KMS-11 (cell line): Measurements from ENCODE around the gene SPARCL1.

Source experiments
- H2AFZ ChIP-seq: fragments of 200-600 bp; sonication (generic); 2 replicates; pipeline ENCODE4 v1.6.1; 2016; ENCODE audit warnings: antibody characterized with exemption, mixed run types, low read depth
- H3K27ac ChIP-seq: fragments of 200-600 bp; sonication (generic); 2 replicates; pipeline ENCODE4 v1.6.1; 2016; ENCODE audit warnings: mild to moderate bottlenecking, mixed run types
- H3K27me3 ChIP-seq: fragments of 200-600 bp; sonication (generic); 2 replicates; pipeline ENCODE4 v1.6.1; 2017; ENCODE audit warnings: mild to moderate bottlenecking, low read depth, mixed run types, moderate library complexity; ENCODE audit not compliant: insufficient read depth
- H3K36me3 ChIP-seq: fragments of 200-600 bp; sonication (generic); 2 replicates; pipeline ENCODE4 v1.6.1; 2017; ENCODE audit warnings: mild to moderate bottlenecking, mixed run types; ENCODE audit not compliant: insufficient read depth
- H3K4me1 ChIP-seq: fragments of 200-600 bp; sonication (generic); 2 replicates; pipeline ENCODE4 v1.6.1; 2016; ENCODE audit warnings: mild to moderate bottlenecking, low read depth, mixed run types; ENCODE audit not compliant: poor library complexity, severe bottlenecking
- H3K4me2 ChIP-seq: fragments of 200-600 bp; sonication (generic); 2 replicates; pipeline ENCODE4 v1.7.0; 2016; ENCODE audit warnings: mild to moderate bottlenecking, mixed run types
- H3K4me3 ChIP-seq: fragments of 200-600 bp; sonication (generic); IDR thresholded peaks from 2 replicates; pipeline ENCODE4 v1.6.1; 2017; ENCODE audit warnings: low read depth, low read length, mixed read lengths; ENCODE audit not compliant: insufficient read depth
- H3K79me2 ChIP-seq: fragments of 200-600 bp; sonication (generic); 2 replicates; pipeline ENCODE4 v1.6.1; 2016; ENCODE audit warnings: low read depth, mixed run types; ENCODE audit not compliant: insufficient read depth
- H3K9ac ChIP-seq: fragments of 200-600 bp; sonication (generic); 2 replicates; pipeline ENCODE4 v1.6.1; 2016; ENCODE audit warnings: mild to moderate bottlenecking, mixed run types
- H4K20me1 ChIP-seq: fragments of 200-600 bp; sonication (generic); 2 replicates; pipeline ENCODE4 v1.6.1; 2016; ENCODE audit warnings: mild to moderate bottlenecking, mixed run types; ENCODE audit not compliant: insufficient read depth
- TF ChIP-seq, protein P1 (sequence below): fragments of 200-600 bp; sonication (generic); conservative IDR thresholded peaks from 2 replicates; pipeline ENCODE4 v1.6.1; 2017; ENCODE audit warnings: low read depth, mild to moderate bottlenecking, antibody characterized with exemption, low read length, moderate library complexity, mixed read lengths

Gene SPARCL1

DNA sequence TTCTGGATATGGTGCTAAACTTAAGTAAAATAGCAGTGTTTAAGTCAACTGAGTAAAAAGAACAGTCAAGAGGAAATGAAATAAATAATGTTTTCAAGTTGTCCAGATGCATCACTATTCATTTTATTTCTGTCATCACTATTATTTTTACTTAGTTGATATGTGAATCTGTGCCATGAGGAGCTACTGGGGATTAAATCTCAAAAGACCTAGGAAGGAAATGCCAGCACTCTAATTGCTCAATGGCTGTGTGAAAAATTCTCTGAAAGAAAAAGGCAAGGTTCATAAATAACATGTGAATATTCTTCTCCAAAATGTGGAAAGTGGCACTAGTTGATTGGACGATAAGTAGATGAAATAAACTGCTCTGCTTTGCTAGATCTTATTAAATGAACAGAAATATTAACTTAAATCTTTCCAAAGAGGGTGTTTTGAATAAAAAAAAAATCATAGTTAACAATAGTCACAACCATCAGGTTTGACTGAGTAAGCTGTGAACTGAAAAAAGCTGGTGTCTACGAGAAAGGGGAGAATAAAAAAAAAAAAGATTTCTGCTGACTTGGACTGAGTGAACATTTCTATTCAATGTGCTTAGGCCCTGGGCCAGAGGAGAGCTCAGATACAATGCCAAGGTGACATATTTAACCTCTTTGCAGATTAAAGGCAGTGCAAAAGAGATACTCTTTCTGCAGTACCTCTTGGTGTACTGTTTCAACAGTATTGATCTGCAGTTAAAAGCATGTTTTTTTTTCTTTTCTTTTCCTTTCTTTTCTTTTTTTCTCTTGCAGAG is 1.6 kb downstream of the SPARCL1 start:
- H3K9ac ChIP-seq = no peak overlapping the region
- H3K4me2 ChIP-seq = no peak overlapping the region
- H3K27me3 ChIP-seq = no peaks in the 10 kb centered on the region
- H3K4me1 ChIP-seq = no peaks in the 10 kb centered on the region
- no peaks in the 10 kb centered on the region for H3K36me3 ChIP-seq
- no peak overlapping the region for H3K27ac ChIP-seq
- H2AFZ ChIP-seq = no peak overlapping the region
- TF ChIP-seq, protein P1, sequence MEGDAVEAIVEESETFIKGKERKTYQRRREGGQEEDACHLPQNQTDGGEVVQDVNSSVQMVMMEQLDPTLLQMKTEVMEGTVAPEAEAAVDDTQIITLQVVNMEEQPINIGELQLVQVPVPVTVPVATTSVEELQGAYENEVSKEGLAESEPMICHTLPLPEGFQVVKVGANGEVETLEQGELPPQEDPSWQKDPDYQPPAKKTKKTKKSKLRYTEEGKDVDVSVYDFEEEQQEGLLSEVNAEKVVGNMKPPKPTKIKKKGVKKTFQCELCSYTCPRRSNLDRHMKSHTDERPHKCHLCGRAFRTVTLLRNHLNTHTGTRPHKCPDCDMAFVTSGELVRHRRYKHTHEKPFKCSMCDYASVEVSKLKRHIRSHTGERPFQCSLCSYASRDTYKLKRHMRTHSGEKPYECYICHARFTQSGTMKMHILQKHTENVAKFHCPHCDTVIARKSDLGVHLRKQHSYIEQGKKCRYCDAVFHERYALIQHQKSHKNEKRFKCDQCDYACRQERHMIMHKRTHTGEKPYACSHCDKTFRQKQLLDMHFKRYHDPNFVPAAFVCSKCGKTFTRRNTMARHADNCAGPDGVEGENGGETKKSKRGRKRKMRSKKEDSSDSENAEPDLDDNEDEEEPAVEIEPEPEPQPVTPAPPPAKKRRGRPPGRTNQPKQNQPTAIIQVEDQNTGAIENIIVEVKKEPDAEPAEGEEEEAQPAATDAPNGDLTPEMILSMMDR = no peak
- no peaks in the 10 kb centered on the region for H4K20me1 ChIP-seq
- no peak overlapping the region for H3K4me3 ChIP-seq
- H3K79me2 ChIP-seq = no peaks in the 10 kb centered on the region

DNA sequence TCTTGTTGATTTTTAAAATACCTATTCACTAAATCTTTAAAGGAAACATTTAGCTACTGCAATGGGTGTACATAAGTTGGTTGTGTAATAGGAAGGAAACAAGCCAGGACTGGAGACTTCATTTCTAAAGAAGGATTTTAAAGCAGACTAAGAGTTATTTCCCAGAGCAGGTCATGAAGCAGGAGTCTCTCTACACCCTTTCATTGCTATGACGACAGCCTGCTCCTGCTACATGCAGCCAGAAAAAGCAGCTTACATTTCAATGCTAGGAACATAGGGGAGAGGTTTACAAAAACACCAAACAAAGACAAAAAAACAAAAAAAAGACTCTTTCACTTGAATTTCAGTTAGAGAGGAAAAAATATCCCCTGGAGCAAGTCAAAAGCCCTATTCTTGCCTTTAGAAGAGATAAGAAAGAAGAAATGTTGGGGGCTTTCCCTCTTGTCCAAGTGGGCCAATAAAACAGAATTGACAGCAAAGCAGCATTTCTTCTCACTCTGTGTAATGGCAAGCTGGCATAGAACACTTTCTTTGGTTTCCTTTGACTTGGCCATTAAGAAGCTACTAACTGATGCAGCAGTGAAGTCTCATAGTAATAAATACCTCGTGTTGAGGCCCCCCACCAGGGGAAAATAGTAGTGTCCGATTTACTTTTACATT is 3.4 kb downstream of the SPARCL1 start:
- H3K27ac ChIP-seq = no peak overlapping the region
- no peak overlapping the region for H3K9ac ChIP-seq
- H3K79me2 ChIP-seq = no peaks in the 10 kb centered on the region
- no peak overlapping the region for H3K4me2 ChIP-seq
- H4K20me1 ChIP-seq = no peaks in the 10 kb centered on the region
- H3K36me3 ChIP-seq = no peaks in the 10 kb centered on the region
- H3K4me3 ChIP-seq = no peak overlapping the region
- H3K27me3 ChIP-seq = no peaks in the 10 kb centered on the region
- no peak overlapping the region for H2AFZ ChIP-seq
- H3K4me1 ChIP-seq = no peaks in the 10 kb centered on the region
- TF ChIP-seq, protein P1 = no peak

DNA sequence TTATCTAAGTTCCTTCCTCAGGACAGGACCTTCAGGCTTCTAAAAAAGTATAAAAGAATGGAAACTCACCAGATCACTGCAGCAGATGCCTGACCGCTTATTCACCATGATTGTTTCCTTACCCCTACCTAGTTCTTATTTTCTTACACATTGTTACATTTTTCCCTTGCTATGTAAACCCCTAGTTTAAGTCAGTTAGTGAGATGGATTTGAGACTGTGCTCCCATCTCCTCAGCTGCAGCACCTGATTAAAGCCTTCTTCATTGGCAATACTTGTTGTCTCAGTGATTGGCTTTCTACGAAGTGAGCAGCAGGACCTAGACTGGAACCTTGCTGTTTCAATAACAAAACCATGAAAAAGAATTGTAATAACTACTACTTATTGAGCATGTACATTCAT is 4.7 kb downstream of the SPARCL1 start:
- H3K4me1 ChIP-seq = no peaks in the 10 kb centered on the region
- no peaks in the 10 kb centered on the region for H3K36me3 ChIP-seq
- H3K27me3 ChIP-seq = no peaks in the 10 kb centered on the region
- no peak overlapping the region for H3K9ac ChIP-seq
- H3K4me2 ChIP-seq = no peak overlapping the region
- no peaks in the 10 kb centered on the region for H3K79me2 ChIP-seq
- H4K20me1 ChIP-seq = no peaks in the 10 kb centered on the region
- no peak overlapping the region for H2AFZ ChIP-seq
- no peak overlapping the region for H3K27ac ChIP-seq
- no peak overlapping the region for H3K4me3 ChIP-seq
- TF ChIP-seq, protein P1 = no peak

DNA sequence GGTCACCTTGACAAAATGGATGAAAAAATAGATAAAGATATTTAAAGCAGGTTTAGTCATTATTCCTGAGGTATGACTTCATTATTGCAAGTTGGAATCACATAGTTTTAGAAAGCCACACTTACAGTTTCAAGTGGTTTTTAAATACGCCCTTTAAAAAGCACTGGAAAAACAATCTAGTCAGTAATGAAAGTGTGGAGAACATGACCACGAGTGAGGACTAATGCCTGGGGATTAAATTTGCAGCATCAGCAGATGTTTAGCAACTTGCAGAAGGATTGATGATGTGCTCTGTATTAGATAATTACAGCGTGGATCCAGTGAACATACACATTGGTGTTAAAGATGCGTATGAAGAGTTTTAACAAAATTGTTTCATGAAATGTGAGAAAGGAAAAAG is 5.9 kb downstream of the SPARCL1 start:
- no peaks in the 10 kb centered on the region for H3K79me2 ChIP-seq
- H3K27ac ChIP-seq = no peak overlapping the region
- no peak overlapping the region for H3K9ac ChIP-seq
- H3K4me1 ChIP-seq = no peaks in the 10 kb centered on the region
- H4K20me1 ChIP-seq = no peaks in the 10 kb centered on the region
- H3K4me2 ChIP-seq = no peak overlapping the region
- no peaks in the 10 kb centered on the region for H3K36me3 ChIP-seq
- TF ChIP-seq, protein P1 = no peak
- H3K4me3 ChIP-seq = no peak overlapping the region
- no peak overlapping the region for H2AFZ ChIP-seq
- no peaks in the 10 kb centered on the region for H3K27me3 ChIP-seq
